Retinal pigment epithelial cell (primary cell): ENCODE measurements around the gene MBNL1.

Source experiments
- DNase-seq: peaks from one replicate; pipeline ENCODE4 v3.0.0-alpha.2; 2010; ENCODE audit warnings: low read depth
- H3K4me3 ChIP-seq: 2 replicates; pipeline ENCODE4 v1.5.1; 2011; ENCODE audit warnings: mild to moderate bottlenecking, low read length, control low read depth, moderate library complexity
- CTCF ChIP-seq: conservative IDR thresholded peaks from 2 replicates; pipeline ENCODE4 v1.5.1; 2011; ENCODE audit warnings: low read depth, low read length, control low read depth, inconsistent platforms

Gene MBNL1

DNA sequence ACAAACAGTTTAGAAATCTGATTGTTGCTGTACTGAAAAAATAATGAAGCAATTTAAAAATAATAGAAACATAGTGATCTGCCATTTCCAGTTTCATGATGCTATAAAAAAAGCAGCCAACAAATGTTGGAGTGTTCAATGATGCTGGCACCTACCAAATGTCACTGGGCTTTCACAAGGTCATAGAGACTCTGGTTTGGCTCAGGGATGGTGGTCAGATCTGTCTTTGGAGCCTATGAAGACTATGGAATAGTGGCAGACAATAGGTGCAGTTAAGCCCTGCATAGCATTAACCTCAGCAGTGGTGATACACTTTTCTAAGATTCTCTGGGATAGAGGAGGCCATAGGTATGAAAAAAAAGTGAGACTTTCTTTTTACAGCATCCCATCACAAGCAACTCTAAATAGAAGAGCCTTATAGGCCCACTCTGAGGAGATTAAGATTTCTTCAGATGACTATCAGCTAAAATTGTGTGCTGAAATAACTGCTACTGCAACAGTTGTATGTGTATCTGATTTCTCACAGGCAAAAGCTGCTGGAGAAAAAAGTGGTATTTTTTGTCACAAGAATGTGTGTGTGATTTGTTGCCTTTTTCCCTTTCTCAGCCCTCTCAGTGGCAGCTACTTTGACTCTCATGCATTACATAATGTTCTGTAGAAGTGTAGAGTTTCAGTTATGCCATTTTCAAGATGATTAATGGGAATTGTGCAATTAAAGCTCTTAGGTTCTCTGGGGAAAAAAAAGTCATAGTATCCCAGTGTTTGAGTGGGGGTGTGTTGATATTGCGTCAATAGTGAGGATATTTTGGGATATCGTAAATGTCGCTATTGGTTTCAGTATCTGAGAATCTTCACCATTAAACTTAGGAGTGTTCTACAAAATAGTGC is 137.4 kb downstream of the MBNL1 start:
- no peak for TF ChIP-seq CTCF
- H3K4me3 ChIP-seq, result no peak overlapping the region
- DNase-seq, result no peak

GRCh38 chr3:152413240-152413639 is 144.5 kb downstream of the MBNL1 start:
- no peak for TF ChIP-seq CTCF
- no peak for DNase-seq

DNA sequence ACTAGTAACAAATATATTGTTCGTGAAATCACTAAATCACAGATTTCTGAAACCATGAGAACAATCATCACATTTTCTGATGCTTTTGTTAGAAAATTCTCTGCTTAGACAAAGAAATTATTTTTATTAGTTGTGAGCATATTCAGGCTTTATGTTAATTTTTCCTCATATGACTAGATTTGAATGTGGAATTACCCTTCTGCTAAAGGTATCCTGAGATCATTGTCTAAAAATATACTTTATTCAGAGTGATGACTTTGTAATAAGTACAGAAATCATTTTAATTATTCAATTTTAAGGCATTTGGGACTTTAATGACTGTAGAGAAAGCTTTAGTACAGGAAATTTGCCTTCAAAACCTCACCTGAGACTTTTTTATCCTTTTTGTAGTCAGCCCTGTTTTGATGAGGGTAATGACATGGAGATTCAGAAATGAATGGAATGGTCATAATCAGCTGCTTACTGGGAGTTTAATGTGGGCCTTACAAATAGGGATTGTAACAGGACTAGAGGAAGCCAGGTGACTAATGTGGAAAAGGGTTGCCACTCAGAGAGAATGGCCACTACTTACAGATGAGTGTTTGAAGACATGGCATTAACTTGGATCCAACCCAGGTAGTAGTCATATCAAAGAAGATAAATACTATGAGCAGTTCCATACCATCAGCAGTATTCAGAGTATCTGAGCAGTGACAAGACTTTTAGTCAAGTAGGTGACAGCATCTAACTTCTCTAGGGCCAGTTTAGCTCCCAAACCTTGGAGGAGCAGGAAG is 148.3 kb downstream of the MBNL1 start:
- H3K4me3 ChIP-seq, result no peak overlapping the region
- no peak for TF ChIP-seq CTCF
- no peak for DNase-seq

More at GRCh38 chr3:152413240-152413639, 144.5 kb downstream of the MBNL1 start:
- H3K4me3 ChIP-seq, result no peak overlapping the region

GRCh38 chr3:152419748-152420147 is 151.0 kb downstream of the MBNL1 start:
- TF ChIP-seq CTCF, result no peak
- DNase-seq, result no peak
- no peak overlapping the region for H3K4me3 ChIP-seq

DNA sequence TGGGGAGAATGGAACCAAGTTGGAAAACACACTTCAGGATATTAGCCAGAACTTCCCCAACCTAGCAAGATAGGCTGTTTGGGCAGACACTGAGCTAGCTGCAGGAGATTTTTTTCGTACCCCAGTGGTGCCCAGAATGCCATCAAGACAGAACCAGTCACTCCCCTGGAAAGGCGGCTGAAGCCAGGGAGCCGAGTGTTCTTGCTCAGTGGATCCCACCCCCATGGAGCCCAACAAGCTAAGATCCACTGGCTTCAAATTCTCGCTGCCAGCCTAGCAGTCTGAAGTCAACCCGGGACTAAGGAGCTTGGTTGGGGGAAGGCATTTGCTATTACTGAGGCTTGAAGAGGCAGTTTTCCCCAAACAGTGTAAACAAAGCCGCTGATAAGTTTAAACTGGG is 152.4 kb downstream of the MBNL1 start:
- no peak overlapping the region for H3K4me3 ChIP-seq
- DNase-seq, result no peak
- no peak for TF ChIP-seq CTCF

GRCh38 chr3:152426393-152426792 is 157.7 kb downstream of the MBNL1 start:
- TF ChIP-seq CTCF, result no peak
- DNase-seq, result no peak
- H3K4me3 ChIP-seq, result no peak overlapping the region

GRCh38 chr3:152428577-152428976 is 159.8 kb downstream of the MBNL1 start:
- DNase-seq, result no peak
- TF ChIP-seq CTCF, result no peak
- no peak overlapping the region for H3K4me3 ChIP-seq
